Measurements from ENCODE around the gene EREG.
"Not testable (repeated sequence)": the region's sequence is repeated elsewhere in the genome, so short reads cannot be mapped to it uniquely, and the experiment has no call there.

The EREG gene, protein sequence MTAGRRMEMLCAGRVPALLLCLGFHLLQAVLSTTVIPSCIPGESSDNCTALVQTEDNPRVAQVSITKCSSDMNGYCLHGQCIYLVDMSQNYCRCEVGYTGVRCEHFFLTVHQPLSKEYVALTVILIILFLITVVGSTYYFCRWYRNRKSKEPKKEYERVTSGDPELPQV

DNA sequence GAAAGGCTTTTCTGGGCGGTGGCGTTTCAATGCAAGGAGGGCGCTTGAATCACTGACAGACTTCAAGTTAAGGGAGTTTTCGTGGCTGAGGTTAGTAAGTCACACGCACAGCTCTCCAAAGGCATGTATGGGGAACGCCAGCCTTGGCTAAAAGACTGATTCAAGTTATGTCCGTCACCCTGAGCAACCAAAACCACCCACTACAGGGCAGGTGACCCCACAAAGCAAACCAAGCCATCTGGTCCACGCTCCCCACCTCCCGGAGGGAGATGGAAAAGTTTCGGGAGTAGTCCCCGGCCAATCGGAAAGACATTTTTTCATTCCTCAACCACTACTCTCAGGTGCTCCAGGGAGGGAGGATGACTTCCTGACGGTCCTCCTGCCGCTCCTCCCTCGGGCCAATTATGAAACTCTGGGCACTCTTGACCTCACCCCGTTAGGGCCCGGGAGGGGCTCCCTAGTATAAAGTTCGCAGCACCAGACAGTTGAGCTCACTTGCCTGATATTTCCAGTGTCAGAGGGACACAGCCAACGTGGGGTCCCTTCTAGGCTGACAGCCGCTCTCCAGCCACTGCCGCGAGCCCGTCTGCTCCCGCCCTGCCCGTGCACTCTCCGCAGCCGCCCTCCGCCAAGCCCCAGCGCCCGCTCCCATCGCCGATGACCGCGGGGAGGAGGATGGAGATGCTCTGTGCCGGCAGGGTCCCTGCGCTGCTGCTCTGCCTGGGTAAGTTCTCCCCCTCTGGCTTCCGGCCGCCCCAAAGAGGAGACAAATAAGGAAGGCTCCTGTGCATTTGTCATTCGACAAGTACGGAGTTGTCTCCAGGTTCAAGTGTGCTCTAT is at the start of gene EREG:
EREG (plus strand) TSS at position 494 of the 840 bp plus-strand sequence; CDS start at position 658, 164 bp downstream.
- DNase-seq (ENCODE audit: low read depth in 2 of 2), result no peak

DNA sequence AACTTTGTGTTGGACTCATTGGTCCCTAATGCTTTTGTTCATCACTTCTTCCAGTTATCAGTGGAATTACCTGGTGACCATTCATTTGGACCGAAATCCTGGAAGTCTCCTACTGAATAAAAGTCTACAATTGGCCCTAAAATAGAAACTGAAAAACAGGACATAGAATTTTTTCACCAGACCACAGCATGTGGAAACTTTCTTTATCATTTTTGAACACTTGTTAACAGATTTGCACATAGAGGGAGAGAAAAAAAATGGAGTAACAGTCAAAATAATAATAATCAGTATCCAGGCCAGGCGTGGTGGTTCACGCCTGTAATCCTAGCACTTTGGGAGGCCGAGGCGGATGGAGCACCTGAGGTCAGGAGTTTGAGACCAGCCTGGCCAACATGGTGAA is 49.6 kb upstream of the EREG start:
- DNase-seq (ENCODE audit: low read depth in 2 of 2), result no peak

DNA sequence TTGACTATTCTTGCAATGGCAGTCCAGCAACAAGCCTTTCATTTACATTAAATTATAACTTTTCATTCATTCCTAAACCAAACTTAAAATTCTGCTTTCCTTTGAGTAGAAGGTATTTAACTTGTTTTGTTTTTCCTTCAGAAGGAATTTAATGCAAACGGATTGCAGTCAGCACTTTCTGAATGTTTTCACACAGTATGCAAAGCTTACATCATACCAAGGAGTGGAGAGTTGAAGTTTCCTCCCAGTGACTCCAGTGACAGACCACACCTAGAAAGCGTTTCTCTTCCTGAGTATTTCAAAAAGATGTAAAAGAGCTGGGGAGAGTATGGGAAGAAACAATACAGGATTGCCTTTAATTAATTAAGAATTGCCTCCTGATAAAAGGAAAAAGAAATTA is 48.5 kb upstream of the EREG start:
- DNase-seq (ENCODE audit: low read depth in 2 of 2), result no peak

DNA sequence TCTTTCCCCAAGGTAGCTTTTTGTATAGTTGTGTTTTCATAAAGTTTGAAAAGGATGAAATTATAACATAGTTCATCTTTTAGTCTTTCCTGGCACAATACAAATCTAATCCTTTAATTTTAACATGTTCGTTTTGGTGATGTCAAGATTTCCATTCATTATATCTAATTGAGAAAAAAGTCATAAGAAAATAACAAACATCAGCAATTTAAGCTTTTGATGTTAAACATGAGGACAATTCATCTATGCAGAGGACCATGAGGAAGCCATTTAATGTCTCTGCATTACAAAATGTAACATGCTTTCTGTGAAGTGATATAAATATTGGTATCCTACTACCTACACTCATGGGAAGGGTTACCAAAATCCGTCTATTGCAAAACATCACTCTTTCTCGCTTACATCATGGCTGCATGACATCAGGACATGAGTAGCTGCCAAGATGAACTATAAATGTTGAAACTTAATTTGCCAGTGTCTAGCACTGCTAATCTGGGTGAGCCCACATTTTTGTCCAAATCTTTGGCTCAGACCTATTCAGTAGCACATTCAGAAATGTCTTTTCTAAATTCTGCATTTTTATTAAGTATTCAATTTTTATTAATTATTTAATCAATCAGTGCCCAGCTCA is 47.2 kb upstream of the EREG start:
- DNase-seq (ENCODE audit: low read depth in 2 of 2), result no peak

DNA sequence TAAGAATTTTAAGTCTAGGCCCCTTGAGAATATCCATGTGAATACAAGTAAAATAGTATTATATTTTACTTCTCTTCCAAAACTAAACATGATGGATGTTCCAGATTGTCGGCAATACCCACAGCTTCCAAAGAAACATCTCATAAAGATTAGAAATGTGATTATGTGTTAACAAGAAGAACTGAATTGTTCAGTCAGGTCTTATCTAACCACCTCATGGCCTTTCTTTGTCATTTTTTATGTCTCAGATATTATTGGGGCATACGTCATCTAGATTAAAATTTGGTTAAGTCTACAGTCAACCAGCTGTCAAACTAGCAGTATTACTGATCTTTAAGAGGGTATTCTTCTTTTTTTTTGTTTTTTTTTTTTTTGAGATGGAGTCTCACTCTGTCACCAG is 46.7 kb upstream of the EREG start:
- no peak for DNase-seq (ENCODE audit: low read depth in 2 of 2)

DNA sequence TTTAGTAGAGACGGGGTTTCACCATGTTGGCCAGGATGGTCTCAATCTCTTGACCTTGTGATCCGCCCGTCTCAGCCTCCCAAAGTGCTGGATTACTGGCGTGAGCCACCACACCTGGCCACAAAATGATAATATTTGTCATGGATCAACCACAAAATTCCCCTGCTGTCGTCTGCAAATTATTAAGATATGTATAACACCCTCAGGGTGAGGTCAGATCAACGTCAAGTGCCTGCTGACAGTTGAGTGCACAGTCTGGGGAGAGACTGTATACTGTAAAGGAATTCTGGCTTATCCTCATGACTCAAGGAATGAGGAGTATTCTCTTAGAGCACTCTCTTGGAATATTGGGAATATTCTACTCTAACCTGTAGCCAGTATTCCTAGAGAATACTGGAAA is 45.5 kb upstream of the EREG start:
- DNase-seq (ENCODE audit: low read depth in 2 of 2), result no peak

DNA sequence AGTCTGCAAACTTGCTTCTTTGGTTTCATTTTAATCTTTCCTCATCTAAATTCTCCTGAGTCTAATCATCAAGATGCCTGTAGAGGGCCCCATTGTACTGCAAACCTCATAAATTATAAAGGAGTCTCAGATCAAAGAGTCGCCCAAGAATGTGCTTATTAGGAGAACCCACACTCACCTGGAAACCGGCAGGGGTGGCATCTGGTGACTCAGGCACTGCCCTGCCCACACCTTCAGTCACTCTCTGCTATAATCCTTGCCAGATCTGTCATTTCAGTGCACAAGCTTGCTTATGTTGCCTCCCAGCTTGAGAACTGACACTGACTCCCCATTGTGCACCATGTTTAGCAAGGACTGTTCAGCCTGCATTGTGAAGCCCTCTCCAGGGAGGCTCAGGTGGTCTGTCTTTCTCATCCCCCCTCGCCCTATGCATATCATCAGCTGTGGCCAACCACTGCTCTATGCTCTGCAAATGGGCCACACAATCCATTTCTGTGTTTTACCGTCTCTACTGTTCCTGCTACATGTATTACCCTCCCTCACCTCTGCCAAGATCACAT is 44.3 kb upstream of the EREG start:
- peak in 1 of 2 donors; percentile 1 for DNase-seq (ENCODE audit: low read depth in 2 of 2)

DNA sequence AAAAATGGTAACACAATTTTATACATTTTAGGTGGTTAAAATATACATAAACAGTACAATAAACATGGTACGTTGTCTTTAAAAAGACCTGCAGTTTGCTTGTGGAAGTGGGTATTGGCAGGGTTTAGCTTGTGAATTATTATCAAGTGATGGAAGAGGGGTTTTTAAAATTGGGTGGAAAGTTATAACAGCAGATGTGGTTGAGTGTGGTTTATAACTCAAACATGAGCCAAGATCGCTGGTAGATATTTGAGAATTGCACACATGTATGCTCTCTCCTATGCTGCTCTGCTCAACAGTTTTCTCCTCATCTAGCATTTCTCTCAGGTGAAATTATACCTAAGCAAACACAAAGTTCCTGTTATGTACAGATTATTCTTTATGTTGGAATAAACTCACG is 42.6 kb upstream of the EREG start:
- DNase-seq (ENCODE audit: low read depth in 2 of 2), result no peak

DNA sequence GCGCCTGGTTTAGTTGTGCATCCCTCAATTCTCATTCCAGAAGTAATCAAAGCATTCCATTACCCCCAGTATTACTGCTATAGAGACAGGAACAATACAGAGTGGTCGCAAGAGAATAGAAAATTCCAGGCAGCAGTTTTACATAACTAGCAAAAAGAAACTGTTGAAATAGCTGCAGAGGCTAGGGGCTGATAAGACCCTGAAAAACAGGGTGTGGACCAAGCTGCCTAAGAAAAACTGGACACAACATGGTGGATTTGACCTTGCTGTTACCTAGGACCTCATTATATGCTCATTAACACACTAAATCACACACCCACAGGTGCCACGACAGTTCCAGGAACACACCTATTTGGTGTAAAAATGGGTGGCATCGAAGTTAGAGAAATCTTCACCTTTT is 41.3 kb upstream of the EREG start:
- DNase-seq (ENCODE audit: low read depth in 2 of 2), result no peak

DNA sequence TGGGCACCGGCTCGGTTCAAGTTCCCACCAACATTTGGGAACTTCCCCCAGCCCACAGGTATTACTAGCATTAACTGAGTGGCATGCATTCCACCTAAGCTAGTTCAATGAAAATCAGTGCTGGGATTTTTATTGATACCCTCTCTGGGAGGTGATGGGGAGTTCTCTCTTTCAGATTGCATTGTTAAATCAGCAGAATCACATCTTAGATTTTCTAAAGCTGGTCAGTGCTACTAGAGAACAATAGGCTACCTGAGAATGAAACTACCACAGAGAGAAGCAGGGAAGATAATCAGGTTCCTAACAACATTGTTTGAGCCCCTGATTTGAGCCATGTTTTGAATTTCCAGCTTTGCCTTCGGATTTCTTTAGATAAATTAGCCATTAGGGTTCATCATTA is 40.7 kb upstream of the EREG start:
- no peak for DNase-seq (ENCODE audit: low read depth in 2 of 2)

DNA sequence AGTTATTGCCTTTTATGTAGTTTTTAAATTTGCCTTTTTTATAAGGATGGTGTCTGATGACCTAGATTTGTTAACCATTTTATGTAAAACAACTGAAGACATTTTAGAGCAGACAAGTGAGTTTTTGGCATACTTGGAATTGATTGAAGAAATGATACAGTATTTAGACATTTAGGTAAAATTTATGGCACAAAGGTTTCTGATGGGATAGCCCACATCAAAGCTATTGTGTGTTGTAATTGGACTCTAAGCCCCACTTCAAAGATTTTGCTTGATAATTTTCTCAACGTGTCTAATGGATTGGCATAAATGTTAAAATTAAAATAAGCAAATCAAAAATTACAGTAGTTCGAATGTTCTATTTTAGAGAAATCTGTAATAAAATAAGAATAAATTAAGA is 39.1 kb upstream of the EREG start:
- no peak for DNase-seq (ENCODE audit: low read depth in 2 of 2)

DNA sequence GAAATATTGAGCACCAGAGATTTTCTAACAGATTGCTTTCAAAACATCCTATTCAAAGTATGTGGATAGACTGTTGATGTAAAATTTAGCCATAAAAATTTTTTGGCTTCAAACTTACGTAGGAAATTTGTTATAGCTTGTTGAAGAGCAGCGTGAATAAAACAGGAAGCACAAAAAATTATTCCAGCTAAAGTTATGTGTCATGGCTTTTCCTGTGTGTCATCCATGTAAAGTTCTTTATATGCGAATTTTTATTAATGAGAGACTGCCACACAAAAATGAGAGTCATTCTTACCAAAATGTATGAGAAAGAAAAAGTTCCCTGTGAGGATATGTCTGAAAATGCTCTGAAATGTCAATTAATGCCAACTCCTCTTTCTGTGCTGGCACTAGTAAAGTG is 37.2 kb upstream of the EREG start:
- DNase-seq (ENCODE audit: low read depth in 2 of 2), result no peak

DNA sequence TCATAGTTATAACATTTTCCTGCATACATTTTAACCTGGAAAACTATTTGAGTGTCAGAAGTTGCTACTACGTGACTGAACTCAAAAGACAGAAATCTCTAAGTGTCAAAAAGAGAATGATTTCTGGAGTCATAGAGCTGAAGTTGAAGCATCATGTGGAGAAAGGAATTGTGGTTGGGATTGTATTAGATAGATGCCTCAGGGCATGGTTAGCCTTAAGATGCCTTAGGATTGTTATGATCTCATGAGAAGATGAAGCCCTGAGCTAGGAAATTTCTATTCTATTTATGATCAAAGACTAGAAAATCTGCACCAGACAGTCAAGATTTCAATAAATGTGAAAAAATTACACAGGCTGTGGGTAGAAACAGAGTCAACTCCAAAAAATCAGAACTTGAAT is 36.4 kb upstream of the EREG start:
- DNase-seq (ENCODE audit: low read depth in 2 of 2), result no peak

DNA sequence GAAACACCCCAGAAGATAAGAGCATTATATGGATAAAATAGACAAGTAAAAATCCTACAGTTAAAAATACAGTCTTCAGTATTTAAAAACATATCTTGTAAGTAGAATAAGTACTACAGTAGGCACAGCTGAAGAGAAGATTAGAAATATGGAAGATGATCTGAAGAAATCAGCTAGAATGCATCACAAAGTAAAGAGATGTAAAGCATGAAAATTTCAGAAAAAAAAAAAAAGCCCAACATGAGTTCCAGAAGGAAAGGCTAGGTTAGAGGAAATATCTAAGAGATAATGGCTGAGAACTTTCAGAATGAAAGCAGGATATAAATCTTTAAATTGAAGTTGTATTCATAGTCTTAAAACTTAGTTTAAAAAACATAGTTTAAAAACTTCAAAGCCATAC is 35.6 kb upstream of the EREG start:
- DNase-seq (ENCODE audit: low read depth in 2 of 2), result no peak

DNA sequence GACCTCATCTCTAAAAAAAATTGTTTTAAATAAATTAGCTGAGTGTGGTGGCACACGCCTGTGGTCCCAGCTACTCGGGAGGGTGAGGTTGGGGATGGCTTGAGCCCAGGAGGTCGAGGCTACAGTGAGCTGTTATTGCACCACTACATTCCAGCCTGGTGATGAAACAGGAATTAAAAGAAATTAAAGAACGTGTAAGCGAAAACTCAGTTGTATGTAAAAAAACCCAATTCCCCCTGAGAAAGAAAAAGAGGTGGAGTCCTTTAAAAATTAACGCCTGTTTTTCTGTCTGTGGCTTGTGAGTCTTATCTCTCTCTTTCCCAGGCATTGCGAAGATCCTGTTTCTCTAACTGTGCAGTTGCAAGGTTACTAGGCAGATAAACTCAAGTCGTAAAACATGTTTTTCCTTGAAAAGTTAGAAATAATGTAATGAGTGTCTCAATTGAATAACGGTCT is 34.6 kb upstream of the EREG start:
- no peak for DNase-seq (ENCODE audit: low read depth in 2 of 2)

DNA sequence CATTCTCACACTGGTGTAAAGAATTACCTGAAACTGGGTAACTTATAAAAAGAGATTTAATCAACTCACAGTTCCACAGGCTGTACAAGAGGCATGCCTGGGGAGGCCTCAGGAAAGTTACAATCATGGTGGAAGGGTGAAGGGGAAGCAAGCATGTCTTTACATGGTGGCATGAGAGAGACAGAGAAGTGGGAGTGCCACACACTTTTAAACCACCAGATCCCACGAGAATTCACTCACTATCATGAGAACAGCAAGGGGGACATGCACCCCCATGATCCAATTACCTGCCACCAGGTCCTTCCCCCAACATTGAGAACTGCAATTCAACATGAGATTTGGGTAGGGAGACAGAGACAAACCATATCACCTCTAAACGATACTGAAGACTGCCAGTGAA is 33.7 kb upstream of the EREG start:
- no peak for DNase-seq (ENCODE audit: low read depth in 2 of 2)

DNA sequence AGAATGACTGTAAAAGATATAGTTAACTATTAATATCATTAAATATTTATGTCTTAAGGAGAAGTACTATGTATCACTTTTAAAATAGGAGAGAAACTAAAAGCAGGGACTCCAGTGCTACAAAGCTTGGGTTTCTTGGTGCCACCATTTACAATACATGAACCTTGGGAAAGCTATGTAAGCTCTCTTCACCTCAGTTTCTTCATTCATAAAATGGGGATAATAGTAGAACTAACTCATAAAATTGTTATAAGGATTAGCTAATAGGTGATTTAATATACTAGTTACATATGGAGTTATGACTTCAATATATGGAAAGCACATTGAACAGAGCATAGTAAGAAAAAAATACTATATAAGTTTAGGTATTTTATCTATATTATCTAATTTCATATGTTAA is 33.0 kb upstream of the EREG start:
- no peak for DNase-seq (ENCODE audit: low read depth in 2 of 2)

DNA sequence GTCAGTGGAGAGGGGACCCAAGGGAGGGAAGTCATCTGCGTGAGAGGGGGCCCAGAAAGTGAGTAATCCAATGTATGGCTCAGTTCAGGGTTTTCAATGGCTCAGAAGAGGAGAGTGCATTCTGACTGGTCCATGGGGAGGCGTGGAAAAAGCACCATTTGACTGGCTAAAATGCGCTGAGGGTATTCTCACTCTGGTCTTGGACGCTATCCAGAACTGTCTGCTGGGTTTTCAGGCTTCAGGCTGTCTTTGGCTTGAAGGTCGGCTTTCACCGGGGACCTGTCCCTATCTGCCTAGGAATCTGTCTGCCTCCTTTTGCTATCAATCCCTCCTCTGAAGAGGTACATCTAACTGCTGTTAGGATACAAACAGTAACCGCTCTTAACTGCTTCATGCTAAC is 30.3 kb upstream of the EREG start:
- no peak for DNase-seq (ENCODE audit: low read depth in 2 of 2)

DNA sequence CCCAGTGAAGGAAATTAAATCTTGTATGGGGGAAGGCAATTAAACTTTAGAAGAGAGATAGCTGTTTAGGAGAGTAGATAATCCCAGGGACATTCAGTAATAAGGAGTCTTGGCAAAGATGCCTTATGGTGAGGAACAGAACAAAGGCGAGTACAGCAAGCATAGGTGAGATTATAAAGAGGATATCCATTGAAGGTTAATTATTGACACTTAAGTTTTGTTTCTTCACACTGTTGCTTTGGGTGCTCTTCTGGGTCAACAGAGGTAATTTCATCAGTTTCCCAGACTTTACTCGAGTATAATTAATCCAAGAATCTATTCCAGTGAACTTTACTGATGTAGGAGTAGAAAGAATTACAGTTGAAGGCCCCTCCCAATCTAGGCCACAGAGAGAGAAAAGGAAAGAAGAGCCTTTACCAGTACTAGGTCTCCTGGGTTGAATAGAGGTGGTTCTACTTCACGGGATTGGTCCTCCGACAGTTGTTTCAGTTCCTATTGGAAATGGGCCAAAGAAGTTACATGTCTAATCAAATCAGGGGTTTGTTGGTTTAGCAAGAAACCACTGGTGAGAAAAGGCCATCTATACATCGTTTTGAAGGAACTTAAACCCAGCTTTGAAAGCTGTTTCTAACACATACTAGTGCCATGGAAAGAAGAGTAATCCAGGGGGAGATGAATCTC is 29.5 kb upstream of the EREG start:
- no peak for DNase-seq (ENCODE audit: low read depth in 2 of 2)

DNA sequence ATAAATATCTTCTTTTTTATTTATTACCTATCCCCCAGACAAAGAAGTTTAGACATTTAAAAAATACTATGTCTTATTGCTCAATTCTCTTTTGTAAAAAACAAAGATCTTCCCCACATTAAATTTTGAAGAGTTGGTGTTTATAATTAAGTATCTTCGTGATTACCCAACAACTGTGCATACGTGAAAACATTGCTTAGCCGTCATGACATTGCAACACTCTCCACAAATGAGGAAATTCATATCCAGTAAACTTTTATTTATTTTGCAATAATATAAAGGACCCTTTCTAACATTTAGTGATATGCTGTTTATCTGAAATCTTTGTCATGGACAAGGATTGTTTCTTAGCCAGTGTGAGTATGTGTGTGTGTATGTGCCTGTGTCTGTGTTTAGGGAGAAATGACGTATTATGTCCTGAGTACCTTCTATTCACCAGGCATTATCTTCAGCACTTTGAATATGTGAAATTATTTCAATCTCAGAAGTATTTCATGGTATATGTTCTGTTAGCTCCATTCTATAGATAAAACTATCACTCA is 26.1 kb upstream of the EREG start:
- no peak for DNase-seq (ENCODE audit: low read depth in 2 of 2)

DNA sequence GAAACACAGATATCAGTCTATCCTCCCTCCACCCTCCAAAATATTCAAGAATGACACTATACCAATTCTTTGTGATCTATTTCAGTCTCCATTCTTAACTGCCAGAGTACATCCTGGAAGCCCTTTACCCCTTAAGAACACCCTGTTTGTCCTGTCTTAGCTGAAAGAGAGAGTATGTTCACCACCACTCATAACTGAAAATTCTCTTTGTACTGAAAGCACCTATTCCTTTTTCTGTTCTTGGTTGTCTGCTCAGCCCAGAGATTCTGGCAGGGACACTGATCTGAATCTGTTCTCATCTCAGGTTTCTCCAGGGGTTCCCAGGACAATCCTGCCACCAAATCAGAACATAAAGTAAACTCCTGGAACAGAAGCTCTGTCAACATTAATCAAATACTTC is 25.4 kb upstream of the EREG start:
- no peak for DNase-seq (ENCODE audit: low read depth in 2 of 2)

DNA sequence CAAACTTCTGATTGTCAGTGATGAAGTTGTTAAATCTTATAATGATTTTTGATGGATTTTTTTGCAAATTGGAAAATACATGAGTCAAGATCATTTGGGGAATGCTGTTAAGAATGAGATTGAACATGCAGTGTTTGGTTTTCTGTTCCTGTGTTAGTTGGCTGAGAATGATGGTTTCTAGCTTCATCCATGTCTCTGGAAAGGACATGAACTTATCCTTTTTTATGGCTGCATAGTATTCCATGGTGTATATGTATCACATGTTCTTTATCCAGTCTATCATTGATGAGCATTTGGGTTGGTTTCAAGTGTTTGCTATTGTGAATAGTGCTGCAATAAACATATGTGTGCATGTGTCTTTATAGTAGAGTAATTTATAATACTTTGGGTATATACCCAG is 24.5 kb upstream of the EREG start:
- DNase-seq (ENCODE audit: low read depth in 2 of 2), result not testable (repeated sequence)
